AG04450 (cell line): ENCODE measurements around the gene RNF130. TPM values are rescaled to one million over a fixed set of nuclear protein-coding genes. Genes with fewer than 3 reads are reported as not detected.

Experiments
- CTCF ChIA-PET: fragments of 300-600, 350-600 bp; formaldehyde crosslinking; extraction: SDS; loops from one replicate; lab custom pipeline; 2022; ENCODE audit warnings: antibody characterized with exemption, inconsistent platforms; lab: Charles Lee
- POLR2A ChIA-PET: fragments of 350-600 bp; formaldehyde crosslinking; extraction: SDS; loops from one replicate; lab custom pipeline; 2021; ENCODE audit warnings: antibody characterized with exemption, inconsistent platforms; lab: Yijun Ruan, JAX
- DNase-seq: peaks from one replicate; pipeline ENCODE4 v3.0.0-alpha.2; 2011; ENCODE audit warnings: low read depth, low spot score
- H3K27ac ChIP-seq: one replicate; pipeline ENCODE4 v1.5.1; 2012; ENCODE audit warnings: low read depth, low read length, control low read depth
- H3K27me3 ChIP-seq: one replicate; pipeline ENCODE4 v1.6.0; 2012; ENCODE audit warnings: low read length; ENCODE audit not compliant: control insufficient read depth, insufficient read depth
- H3K4me3 ChIP-seq: 2 replicates; pipeline ENCODE4 v1.5.1; 2011; ENCODE audit warnings: mild to moderate bottlenecking, low read depth, low read length, control low read depth
- H3K9me3 ChIP-seq: 2 replicates; pipeline ENCODE4 v1.5.1; 2012; ENCODE audit warnings: low read length; ENCODE audit not compliant: control insufficient read depth, insufficient read depth
- polyA plus RNA-seq: library from polyadenylated mRNA; depleted of rRNA; stranded (reverse); fragments of >200 nt; gene quantifications from 2 replicates; pipeline ENCODE4 v1.2.3, GENCODE V29; 2011
- TF ChIP-seq, protein P1 (sequence below): IDR thresholded peaks from 2 replicates; pipeline ENCODE4 v1.5.1; 2011; ENCODE audit warnings: low read depth, low read length, control low read depth, inconsistent platforms

RNF130 gene
- polyA plus RNA-seq, 1 experiment: 38.9 TPM

DNA sequence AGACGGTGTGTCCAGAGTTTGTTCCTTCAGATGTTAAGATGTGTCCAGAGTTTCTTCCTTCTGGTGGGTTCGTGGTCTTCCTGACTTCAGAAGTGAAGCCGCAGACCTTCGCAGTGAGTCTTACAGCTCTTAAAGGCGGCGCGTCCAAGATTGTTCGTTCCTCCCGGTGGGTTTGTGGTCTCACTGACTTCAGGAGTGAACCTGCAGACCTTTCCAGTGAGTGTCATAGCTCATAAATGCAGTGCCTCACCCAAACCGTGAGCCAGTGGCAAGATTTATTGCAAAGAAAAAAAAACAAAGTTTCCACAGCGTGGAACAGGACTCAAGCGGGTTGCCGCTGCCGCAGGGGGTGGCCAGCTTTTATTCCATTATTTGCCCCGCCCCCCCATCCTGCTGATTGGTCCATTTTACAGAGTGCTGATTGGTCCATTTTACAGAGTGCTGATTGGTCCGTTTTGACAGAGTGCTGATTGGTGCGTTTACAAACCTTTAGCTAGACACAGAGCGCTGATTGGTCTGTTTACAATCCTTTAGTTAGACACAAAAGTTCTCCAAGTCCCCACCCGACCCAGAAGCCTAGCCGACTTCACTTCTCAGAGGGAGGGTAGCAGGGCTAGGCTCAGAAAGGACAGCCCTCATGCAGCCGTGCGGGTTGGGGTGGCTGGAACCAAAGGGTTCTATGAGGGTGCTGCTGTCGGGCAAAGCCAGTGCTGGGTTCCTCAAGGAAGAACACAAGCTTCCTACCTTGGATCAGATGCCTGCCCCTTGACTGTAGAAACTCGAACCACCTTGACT, 9.1 kb upstream of the RNF130 start:
- TF ChIP-seq, protein P1, sequence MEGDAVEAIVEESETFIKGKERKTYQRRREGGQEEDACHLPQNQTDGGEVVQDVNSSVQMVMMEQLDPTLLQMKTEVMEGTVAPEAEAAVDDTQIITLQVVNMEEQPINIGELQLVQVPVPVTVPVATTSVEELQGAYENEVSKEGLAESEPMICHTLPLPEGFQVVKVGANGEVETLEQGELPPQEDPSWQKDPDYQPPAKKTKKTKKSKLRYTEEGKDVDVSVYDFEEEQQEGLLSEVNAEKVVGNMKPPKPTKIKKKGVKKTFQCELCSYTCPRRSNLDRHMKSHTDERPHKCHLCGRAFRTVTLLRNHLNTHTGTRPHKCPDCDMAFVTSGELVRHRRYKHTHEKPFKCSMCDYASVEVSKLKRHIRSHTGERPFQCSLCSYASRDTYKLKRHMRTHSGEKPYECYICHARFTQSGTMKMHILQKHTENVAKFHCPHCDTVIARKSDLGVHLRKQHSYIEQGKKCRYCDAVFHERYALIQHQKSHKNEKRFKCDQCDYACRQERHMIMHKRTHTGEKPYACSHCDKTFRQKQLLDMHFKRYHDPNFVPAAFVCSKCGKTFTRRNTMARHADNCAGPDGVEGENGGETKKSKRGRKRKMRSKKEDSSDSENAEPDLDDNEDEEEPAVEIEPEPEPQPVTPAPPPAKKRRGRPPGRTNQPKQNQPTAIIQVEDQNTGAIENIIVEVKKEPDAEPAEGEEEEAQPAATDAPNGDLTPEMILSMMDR: no peak
- Histone ChIP-seq H3K9me3 (peaks cover 10% of the 10 kb centered on the region), H3K27ac (no peak overlapping the region), H3K4me3 (no peak overlapping the region), H3K27me3 (peaks cover 11% of the 10 kb centered on the region)
- DNase-seq: no peak
- ChIA-PET CTCF (interaction anchor here (2.5 kb wide), 1 partner anchor 11 kb away, joined by 19 read pairs; no protein-coding TSS in a partner anchor), POLR2A (no interaction called here)

DNA sequence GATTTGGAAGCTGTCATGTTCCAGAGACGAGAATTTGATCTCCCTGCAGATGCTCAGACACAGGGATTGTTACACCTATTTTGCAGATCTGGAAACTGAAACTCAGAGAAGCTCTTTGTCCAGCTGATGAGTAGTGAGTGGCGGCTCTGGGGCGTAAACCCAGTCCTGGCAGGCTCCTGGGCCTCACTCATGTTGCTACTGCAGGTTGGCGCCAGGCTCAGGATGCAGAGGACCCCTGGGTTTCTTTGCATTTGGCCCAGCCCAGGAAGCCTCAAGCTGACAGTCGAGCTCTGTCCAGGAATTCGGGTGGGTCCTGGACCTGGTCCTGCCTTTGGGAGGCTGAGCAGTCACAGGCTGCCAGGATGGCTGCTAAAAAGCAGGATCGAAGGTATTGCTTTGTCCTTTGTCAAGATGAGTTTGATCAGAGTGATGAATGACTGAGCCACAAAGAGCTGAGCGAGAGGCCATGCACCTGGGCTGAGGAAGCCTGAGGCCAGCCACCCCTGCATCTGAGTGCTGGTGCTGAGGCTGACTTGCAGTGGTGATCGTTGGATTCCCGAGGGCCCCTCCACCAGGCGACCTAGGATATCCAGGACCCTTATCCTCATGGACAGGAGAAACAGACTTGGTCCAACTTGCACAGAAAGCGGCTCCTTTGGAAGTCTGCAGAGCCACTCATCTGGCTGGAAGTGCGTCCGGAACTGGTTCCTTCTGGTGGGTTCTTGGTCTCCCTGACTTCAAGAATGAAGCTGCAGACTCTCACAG, 8.3 kb upstream of the RNF130 start:
- TF ChIP-seq, protein P1: no peak
- no peak for DNase-seq
- no peak overlapping the region for H3K27ac ChIP-seq
- H3K4me3 ChIP-seq: no peak overlapping the region
- CTCF ChIA-PET: interaction anchor here (2.5 to 3.3 kb wide), 2 partner anchors 11 kb away, joined by 19 to 27 read pairs; no protein-coding TSS in a partner anchor
- POLR2A ChIA-PET: no interaction called here
- peaks cover 10% of the 10 kb centered on the region for H3K9me3 ChIP-seq
- H3K27me3 ChIP-seq: peaks cover 15% of the 10 kb centered on the region

DNA sequence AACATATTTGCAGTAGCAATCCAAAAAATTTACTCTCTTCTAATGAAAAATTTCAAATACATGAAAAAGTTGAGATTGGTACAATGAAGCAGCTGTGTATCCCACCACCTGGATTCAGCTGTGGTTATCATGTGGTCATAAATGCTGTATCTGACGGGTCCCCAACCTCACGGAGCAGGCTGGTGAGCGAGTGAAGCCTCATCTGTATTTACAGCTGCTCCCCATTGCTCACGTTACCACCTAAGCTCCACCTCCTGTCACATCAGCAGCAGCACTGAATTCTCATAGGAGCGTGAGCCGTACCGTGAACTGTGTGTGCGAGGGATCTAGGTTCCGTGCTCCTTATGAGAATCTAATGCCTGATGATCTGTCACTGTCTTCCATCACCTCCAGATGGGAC, 6.8 kb upstream of the RNF130 start:
- POLR2A ChIA-PET: no interaction called here
- DNase-seq: no peak
- CTCF ChIA-PET: interaction anchor here (3.3 kb wide), 1 partner anchor 13 kb away, joined by 27 read pairs; no protein-coding TSS in a partner anchor
- no peak overlapping the region for H3K4me3 ChIP-seq
- peaks cover 10% of the 10 kb centered on the region for H3K27me3 ChIP-seq
- peaks cover 11% of the 10 kb centered on the region for H3K9me3 ChIP-seq
- TF ChIP-seq, protein P1: no peak
- no peak overlapping the region for H3K27ac ChIP-seq

DNA sequence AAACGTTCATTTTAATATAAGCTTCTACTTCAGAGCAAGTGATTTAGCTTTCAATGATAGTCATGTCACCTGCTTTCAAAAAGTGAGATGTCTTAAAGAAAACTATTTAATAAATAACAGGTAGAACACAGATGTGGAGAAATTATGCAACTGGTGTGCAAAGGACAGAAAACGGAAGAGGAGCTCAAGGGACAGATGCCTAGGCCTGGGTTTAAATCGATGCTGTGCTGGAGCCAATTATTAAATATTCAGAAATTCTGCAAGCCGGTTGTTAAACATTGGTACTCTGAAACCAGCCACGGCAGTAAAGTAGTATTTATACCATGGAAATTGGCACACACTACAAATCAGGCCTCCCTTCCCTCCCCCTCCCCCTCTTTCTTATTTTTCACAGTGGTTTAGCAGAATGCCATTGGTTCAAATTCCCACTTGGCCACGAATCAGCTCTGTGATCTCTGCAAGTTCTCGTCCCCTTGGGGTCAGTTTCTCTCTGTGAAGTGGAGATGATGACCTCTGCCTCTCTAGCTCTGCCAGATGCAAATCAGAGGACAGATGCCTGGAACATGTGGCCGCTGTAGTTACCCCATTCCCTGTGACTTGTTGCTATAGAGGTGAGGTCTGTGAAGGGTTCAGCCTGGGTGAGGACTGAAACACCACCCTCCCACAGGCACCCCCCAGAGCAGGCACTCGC, 6.2 kb upstream of the RNF130 start:
- TF ChIP-seq, protein P1: no peak
- H3K9me3 ChIP-seq: peaks cover 17% of the 10 kb centered on the region
- ChIA-PET POLR2A (no interaction called here), CTCF (interaction anchor here (0.7 to 3.3 kb wide), 2 partner anchors 13 to 169 kb away, joined by 4 to 27 read pairs; no protein-coding TSS in a partner anchor)
- H3K27me3 ChIP-seq: peaks cover 10% of the 10 kb centered on the region
- no peak overlapping the region for H3K27ac ChIP-seq
- H3K4me3 ChIP-seq: no peak overlapping the region
- no peak for DNase-seq
